ENCODE measurements around the gene SH3TC1.

SH3TC1 gene

DNA sequence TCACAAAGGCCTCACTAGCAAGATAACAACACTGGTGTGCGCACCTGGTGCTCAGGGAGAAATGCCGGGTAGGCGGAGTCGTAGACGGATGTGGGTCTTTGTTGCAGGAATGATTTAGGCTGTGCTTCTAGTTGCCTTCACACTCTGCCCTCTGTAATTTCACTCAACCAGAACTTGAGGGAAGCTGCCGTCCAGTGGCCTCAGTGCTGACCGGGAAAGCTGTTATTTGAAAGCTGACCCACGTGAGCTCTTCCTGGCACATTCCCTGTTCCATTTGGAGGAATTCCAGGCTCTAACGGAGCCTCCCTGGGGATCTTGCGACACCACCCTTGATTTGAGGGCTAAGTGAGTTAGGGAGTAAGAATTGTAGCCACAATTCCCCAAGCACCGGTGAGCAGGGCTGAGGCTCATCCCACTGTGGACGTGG, 15.9 kb downstream of the SH3TC1 start:
- no peak for TF ChIP-seq EZH2phosphoT487 (IDR thresholded peaks at IDR 0.05; ENCODE audit: low read depth)
- TF ChIP-seq, protein P1, sequence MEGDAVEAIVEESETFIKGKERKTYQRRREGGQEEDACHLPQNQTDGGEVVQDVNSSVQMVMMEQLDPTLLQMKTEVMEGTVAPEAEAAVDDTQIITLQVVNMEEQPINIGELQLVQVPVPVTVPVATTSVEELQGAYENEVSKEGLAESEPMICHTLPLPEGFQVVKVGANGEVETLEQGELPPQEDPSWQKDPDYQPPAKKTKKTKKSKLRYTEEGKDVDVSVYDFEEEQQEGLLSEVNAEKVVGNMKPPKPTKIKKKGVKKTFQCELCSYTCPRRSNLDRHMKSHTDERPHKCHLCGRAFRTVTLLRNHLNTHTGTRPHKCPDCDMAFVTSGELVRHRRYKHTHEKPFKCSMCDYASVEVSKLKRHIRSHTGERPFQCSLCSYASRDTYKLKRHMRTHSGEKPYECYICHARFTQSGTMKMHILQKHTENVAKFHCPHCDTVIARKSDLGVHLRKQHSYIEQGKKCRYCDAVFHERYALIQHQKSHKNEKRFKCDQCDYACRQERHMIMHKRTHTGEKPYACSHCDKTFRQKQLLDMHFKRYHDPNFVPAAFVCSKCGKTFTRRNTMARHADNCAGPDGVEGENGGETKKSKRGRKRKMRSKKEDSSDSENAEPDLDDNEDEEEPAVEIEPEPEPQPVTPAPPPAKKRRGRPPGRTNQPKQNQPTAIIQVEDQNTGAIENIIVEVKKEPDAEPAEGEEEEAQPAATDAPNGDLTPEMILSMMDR (IDR thresholded peaks at IDR 0.05; ENCODE audit: low read depth, low read length) = no peak
- no peaks in the 10 kb centered on the region for H3K27me3 ChIP-seq (ENCODE audit: low read depth, low read length)
- no peak overlapping the region for H3K9ac ChIP-seq (ENCODE audit: low read length)
- H3K9me3 ChIP-seq (ENCODE audit: insufficient read depth, low read length) = no peaks in the 10 kb centered on the region
- H4K20me1 ChIP-seq (ENCODE audit: insufficient read depth, low read length) = no peaks in the 10 kb centered on the region
- H3K4me3 ChIP-seq (ENCODE audit: low read length) = no peak overlapping the region
- H3K27ac ChIP-seq (ENCODE audit: low read length) = no peak overlapping the region
- H2AFZ ChIP-seq (ENCODE audit: low read depth, low read length) = no peak overlapping the region
- no peaks in the 10 kb centered on the region for H3K36me3 ChIP-seq (replicated peaks; ENCODE audit: low read depth, low read length)
- H3K79me2 ChIP-seq (ENCODE audit: low read length) = no peaks in the 10 kb centered on the region
- H3K4me1 ChIP-seq (ENCODE audit: low read length) = no peaks in the 10 kb centered on the region
- H3K4me2 ChIP-seq (ENCODE audit: low read length) = no peak overlapping the region

DNA sequence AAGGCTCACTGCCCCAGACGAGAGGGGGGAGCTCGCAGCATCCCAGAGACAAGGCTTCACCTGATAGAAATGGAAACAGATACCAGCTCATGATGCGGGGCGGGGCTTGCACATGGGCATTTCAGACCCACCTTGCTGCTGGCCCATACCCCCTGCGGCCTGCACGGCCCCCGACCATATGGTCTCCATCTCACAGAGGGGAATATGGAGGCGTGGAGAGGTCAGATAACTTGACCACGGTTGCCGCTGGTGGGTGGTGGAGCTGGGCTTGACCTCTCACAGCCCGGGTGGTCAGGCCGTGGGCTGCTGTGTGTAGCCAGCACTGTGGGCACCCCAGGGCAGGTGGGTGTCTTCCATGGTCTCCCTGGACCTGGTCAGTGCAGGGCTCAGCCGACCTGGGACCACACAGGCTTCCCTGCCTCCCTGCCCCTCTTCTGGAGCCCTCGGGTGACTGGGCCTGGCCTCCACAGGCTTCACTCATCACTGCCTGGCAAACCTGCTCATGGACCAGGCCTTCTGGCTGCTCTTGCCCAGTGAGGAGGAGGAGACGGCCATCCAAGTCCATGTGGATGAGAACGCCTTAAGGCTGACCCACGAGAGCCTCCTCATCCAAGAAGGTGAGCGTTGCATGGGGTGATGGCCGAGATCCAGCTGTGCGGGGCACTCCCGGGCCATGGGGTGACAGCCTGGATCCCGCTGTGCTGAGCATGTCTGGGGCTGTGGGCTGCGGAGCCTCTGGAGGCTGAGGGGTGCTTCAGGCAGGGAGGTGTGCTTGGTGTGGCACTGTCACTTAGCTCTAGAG, 16.8 kb downstream of the SH3TC1 start:
- no peak for TF ChIP-seq EZH2phosphoT487 (IDR thresholded peaks at IDR 0.05; ENCODE audit: low read depth)
- TF ChIP-seq, protein P1 (IDR thresholded peaks at IDR 0.05; ENCODE audit: low read depth, low read length) = no peak
- Histone ChIP-seq H3K4me3 (ENCODE audit: low read length) (no peak overlapping the region), H3K27ac (ENCODE audit: low read length) (no peak overlapping the region), H3K27me3 (ENCODE audit: low read depth, low read length) (no peaks in the 10 kb centered on the region), H3K36me3 (replicated peaks; ENCODE audit: low read depth, low read length) (peaks cover 6% of the 10 kb centered on the region), H3K79me2 (ENCODE audit: low read length) (no peaks in the 10 kb centered on the region), H3K4me2 (ENCODE audit: low read length) (no peak overlapping the region), H3K9ac (ENCODE audit: low read length) (no peak overlapping the region), H2AFZ (ENCODE audit: low read depth, low read length) (no peak overlapping the region), H3K4me1 (ENCODE audit: low read length) (peaks cover under 1% of the 10 kb centered on the region), H3K9me3 (ENCODE audit: insufficient read depth, low read length) (no peaks in the 10 kb centered on the region), H4K20me1 (ENCODE audit: insufficient read depth, low read length) (no peaks in the 10 kb centered on the region)

DNA sequence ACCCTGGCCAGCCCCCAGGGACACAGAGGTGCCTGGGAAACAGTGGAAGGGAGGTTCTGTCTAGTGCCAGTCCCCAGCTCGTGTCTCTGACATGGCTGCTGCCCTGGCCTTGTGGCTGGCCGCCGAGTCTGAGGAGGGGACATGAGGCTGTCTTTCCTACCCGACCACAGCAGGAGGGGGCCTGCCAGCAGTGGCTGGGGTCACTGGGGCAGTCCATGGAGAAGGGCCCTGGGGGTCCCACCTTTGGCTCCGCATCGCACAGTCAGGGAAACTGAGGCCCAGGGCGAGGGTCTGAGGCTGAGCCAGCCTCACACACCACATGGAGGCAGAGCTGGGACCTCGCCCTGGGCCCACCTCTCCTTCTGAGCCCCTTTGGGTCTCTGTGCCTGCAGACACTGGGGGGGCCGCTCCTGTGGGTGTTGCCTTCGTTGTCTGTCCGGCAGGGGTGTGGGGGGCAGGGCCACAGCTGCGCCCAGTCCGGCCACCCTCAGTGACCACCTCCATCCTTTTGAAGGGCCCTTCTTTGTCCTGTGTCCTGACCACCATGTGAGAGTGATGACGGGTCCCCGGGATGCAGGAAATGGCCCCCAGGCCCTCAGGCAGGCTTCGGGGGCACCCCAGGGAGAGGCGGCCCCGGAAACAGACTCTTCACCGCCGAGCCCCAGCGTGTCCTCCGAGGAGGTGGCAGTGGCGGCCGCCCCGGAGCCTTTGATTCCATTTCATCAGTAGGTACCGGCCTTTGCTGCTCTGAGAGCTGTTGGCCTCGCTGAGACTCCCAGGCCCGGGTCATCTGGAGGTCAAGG, 17.6 kb downstream of the SH3TC1 start:
- Histone ChIP-seq H2AFZ (ENCODE audit: low read depth, low read length) (no peak overlapping the region), H3K27me3 (ENCODE audit: low read depth, low read length) (no peaks in the 10 kb centered on the region), H3K4me3 (ENCODE audit: low read length) (no peak overlapping the region), H3K9me3 (ENCODE audit: insufficient read depth, low read length) (no peaks in the 10 kb centered on the region), H3K4me1 (ENCODE audit: low read length) (peaks cover 9% of the 10 kb centered on the region), H3K9ac (ENCODE audit: low read length) (no peak overlapping the region), H3K27ac (ENCODE audit: low read length) (no peak overlapping the region), H3K4me2 (ENCODE audit: low read length) (no peak overlapping the region), H3K79me2 (ENCODE audit: low read length) (no peaks in the 10 kb centered on the region), H3K36me3 (replicated peaks; ENCODE audit: low read depth, low read length) (peaks cover 6% of the 10 kb centered on the region), H4K20me1 (ENCODE audit: insufficient read depth, low read length) (no peaks in the 10 kb centered on the region)
- TF ChIP-seq EZH2phosphoT487 (IDR thresholded peaks at IDR 0.05; ENCODE audit: low read depth) = no peak
- TF ChIP-seq, protein P1 (IDR thresholded peaks at IDR 0.05; ENCODE audit: low read depth, low read length) = no peak

DNA sequence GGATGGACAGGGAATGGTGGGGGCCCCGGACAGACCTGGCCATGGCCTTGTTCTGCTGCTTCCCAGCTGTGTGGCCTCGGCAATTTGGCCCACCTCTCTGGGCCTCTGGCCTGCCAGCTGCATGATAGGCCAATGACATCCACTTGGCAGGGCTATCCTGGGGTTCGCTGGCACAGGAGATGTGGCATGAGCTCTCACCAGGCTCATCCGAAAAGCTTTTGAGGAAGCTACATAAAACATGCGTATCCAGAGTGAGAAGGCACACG, 18.1 kb downstream of the SH3TC1 start:
- H3K4me2 ChIP-seq (ENCODE audit: low read length) = no peak overlapping the region
- peaks cover 6% of the 10 kb centered on the region for H3K36me3 ChIP-seq (replicated peaks; ENCODE audit: low read depth, low read length)

More for the DNA sequence above, 18.1 kb downstream of the SH3TC1 start:
- TF ChIP-seq, protein P1 (IDR thresholded peaks at IDR 0.05; ENCODE audit: low read depth, low read length) = no peak
- no peak for TF ChIP-seq EZH2phosphoT487 (IDR thresholded peaks at IDR 0.05; ENCODE audit: low read depth)
- no peaks in the 10 kb centered on the region for H3K27me3 ChIP-seq (ENCODE audit: low read depth, low read length)
- H3K9ac ChIP-seq (ENCODE audit: low read length) = no peak overlapping the region
- H3K4me1 ChIP-seq (ENCODE audit: low read length) = peaks cover 14% of the 10 kb centered on the region
- no peaks in the 10 kb centered on the region for H3K79me2 ChIP-seq (ENCODE audit: low read length)
- no peaks in the 10 kb centered on the region for H4K20me1 ChIP-seq (ENCODE audit: insufficient read depth, low read length)
- no peak overlapping the region for H2AFZ ChIP-seq (ENCODE audit: low read depth, low read length)
- H3K4me3 ChIP-seq (ENCODE audit: low read length) = no peak overlapping the region
- no peak overlapping the region for H3K27ac ChIP-seq (ENCODE audit: low read length)
- no peaks in the 10 kb centered on the region for H3K9me3 ChIP-seq (ENCODE audit: insufficient read depth, low read length)
